ENCODE data around the gene PURB.
"Not testable (repeated sequence)": the region's sequence is repeated elsewhere in the genome, so short reads cannot be mapped to it uniquely, and the experiment has no call there.

Gene PURB

DNA sequence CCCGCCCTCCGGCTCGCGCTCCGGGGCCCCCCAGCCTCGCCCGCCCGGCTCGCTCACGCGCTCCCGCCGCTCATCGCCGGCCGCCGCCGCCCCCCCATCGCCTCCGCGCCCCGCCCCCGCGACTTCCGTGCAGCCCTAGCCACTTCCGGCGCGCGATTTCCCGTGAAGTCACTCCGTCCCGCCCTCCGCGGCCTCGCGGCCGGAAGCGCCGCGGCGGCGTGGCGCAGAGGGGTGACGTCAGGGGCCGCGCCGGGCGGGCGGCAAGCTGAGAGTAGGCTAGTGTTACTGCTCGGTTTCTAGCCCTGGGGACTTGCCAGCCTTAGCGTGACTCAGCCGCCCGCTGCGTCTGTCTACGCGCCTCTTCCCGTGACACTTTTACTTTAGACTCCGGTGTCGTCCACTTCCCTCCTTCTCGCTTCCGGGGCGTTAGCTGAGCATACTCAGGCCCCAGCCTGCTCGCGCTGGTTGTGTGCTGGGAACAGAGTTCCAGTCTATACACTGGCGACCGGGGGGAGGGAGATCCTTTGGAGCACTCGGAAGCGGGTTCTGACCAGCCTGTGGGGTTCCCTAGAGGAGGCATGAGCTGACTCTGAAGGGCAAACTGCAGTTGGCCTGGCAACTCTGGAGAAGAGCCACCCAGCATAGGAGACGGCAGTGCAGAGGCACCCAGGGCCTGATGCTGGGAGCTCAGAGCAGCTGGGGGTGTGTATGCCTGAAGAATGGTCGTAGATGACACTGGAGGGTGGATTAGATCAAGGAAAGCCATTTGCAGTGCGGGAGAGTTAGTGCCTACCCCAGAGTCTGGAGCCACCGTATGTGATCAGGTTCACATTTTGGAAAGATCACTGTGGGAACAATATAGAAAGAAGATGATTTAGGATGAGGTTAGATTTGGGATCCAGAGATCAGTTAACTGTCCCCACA lies at the start of gene PURB:
Gene PURB (minus strand): TSS at position 137 of the 924 bp plus-strand sequence. CDS start 182 bp downstream, outside the sequence.
- DNase-seq: peak; percentile 93 to 96

DNA sequence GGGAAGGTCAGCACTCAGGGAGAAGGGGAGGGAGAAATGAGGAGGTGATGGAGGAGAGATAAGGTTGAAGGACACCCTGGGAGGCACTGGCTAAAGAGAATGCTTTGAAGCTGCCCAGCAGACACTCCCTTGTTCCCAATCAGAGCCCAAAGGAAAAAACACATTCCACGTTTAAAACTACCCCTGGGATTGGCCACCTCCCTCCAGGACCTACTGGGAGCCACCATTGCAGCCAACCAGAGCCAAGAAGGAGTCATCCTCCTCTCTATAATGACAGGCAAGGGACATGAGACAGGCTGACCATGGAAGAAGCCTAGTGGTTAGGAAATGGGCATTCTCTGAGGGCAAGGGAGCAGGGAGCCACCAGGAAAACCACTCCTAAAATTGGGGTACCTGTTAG lies 49.7 kb upstream of the PURB start:
- DNase-seq: no peak

DNA sequence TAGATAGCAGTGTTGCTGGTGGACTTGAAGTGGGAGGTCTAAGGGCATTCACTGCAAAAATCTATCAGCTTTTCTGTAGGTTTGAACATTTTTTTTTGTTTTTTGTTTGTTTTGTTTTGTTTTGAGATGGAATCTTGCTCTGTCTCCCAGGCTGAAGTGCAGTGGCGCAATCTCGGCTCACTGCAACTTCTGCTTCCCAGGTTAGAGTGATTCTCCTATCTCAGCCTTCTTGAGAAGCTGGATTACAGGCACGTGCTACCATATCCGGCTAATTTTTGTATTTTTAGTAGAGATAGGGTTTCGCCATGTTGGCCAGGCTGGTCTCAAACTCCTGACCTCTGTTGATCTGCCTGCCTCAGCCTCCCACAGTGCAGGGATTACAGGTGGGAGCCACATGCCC lies 49.2 kb upstream of the PURB start:
- DNase-seq: not testable (repeated sequence)

DNA sequence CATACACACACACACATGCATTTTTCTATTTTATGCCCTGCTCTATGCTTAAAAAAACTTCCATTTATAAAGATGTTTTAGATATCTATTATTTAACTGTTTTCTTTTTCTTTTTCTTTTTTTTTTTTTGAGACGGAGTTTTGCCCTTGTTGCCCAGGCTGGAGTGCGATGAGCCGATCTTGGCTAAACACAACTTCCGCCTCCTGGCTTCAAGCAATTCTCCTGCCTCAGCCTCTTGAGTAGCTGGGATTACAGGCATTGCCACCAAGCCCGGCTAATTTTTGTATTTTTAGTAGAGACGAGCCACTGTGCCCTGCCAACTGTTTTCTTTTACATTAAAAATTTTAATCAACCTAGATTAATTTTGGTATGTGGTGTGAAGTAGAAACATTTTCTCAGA lies 45.6 kb upstream of the PURB start:
- no peak for DNase-seq

DNA sequence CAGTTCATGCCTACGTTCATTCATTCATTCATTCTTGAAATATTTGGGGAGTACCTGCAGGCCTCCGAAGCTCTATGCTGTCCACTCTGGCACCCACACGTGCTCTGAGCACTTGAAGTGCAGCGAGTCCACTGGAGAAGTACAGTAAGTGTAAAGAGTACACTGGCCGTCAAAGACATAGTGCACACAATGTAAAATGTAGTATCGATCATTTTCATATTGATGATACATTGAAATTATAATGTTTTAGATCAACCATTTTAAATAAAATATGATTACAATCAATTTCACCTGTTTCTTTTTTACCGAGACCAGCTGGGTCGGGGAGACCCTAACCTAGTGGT lies 37.0 kb upstream of the PURB start:
- DNase-seq: no peak

DNA sequence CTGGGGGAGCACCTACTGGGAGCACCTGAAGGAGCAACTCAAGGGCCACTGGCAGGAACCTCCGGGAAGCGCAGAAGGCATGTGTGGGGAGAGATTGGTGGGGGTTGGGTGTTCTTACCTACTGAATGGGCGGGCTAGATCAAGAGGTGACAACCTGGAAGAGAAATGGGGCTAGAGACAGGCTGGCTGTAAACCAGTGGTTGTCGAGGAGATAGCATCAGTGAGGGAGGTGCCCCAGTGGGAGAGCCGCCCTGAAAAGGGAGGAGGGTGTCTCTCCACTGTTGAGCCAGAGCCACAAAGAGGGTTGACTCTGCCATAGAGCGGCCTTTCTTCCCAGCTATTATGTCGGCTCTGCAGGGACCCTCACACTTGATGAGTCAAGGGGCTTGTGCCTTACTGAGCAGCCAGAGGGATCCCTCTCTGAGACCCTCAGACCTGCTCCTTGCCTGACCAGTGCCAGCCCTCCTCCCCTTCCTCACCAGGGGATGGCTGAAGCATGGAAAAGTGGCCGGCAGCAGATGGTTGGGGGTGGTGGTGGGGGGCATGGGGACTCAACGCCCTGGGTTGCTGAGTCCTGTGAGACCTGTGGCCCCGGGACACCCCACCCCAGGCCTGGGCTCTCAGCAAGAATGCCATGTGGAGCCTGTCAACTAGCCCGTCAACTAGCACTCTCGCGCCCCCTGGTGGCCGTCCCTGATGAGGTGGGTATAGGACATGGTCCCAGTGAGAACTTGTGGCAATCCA lies 36.4 kb upstream of the PURB start:
- peak; percentile 99 to 100 for DNase-seq

DNA sequence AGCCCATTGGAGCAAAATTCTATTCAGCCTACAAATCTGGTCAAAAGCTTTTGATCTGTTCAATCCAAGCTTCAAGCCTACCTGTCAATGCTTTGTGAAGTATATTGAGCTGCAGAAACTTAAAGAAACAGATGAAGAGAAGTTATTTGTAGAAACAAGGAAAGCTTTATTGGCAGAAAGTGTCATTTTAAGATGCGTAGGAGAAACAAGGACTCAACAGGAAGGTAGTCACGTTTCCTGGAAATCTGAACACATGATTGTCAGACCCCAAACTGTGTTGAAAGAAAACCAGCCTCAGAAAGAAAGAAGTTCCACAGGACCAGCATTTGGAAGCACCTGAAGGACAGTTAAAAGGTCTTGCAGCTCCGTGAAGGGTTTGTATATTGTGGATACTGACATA lies 34.8 kb upstream of the PURB start:
- no peak for DNase-seq

DNA sequence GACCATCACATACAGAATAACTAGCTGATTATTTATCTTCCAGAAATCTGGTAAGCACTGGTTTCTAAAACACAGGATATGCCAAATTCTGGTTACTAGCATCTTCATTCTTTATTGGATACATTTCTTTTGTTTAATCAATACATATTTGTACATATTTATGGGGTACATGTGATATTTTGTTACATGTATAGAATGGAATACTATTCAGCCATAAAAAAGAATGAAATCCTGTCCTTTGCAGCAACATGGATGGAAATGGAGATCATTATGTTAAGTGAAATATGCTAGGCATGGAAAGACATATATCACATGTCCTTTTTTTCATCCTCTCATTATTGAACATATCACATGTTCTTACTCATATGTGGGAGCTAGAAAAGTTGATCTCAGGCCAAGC lies 32.7 kb upstream of the PURB start:
- no peak for DNase-seq

DNA sequence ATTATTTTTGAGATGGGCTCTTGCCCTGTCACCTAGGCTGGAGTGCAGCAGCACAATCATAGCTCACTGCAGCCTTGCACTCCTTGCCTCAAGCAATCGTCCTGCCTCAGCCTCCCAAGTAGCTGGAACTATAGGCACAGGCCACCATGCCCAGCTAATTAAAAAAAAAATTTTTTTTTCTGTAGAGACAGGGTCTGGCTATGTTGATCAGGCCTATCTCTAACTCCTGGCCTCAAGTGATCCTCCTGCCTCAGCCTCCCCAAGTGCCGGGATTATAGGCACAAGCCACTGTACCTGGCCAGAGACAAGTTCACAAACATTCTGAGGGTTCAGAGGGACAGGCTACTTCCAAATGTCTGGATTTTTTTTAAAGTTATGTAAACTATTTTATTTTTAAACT lies 32.1 kb upstream of the PURB start:
- DNase-seq: no peak

DNA sequence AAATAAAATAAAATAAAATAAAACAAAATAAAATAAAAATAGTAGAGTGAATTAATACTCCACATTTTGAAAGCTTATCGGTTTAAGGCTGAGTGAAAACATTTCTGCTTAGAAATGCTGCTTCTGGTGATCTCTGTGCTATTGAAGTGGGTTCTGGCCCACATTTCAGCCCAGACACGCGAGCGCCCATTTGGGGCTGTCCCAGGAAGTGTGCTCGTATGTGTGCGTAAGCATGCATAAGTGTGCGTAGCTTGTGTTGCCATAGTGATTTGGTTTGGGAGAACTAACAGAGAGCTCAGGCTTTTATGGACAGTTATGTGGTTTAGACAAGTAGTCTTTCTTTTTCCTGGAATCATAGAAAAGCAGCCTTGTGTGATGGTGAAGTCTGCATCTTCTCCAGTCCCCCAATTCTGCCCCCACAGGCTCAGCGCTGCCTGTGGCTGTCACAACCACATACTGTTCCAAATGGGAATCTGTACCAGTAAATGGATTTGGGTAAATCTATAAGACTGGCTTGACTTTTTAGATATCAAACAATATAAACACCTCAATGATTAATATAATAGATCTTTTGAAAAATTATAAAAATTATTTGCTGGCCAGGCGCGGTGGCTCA lies 29.8 kb upstream of the PURB start:
- DNase-seq: peak; percentile 54 to 56

DNA sequence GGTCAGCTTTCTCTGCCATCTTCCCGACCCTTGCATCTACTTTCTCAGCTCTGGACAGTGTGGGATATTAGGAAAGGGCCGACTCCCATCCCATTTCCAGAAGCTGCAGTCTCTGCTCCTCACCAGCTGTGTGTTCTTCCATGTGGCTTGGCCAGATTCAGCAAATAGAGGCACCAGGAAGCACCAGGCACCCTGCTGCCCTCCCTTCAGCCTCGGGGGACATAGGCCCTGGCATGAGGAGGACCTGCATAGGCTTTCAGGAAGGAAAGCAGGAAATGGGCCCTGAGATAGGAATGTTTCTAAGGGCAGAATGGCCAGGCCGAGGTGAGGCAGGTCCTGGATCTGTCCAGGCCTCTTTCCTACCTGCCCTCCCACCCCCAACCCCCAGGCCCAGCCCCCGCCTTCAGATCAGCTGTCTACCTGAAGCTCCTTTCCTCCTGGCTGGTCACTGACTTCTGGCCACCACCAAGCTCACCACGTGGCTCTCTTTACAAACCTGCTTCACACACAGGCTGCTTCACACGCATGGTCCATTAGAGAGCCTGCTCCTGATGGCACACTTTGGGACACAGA lies 27.5 kb upstream of the PURB start:
- DNase-seq: no peak

DNA sequence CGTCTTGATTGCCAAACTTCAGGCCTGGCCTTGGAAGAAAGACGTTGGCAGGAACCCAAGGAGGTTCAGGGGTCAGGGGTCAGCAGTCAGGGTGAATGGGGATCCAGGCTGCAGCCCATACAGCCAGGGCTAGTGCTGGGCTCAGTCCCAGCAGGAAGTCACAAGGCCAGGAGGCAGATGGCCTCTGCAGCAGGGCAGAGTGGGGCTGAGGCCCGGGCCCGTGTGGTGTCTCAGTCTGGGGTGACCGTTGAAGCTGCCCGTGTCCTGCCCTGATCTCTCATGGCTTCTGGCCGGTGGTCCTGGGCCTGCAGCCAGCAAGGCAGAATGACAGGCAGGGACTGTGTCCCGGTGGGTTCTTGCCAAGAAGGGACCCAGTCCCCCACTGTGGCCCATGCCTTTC lies 26.6 kb upstream of the PURB start:
- no peak for DNase-seq

DNA sequence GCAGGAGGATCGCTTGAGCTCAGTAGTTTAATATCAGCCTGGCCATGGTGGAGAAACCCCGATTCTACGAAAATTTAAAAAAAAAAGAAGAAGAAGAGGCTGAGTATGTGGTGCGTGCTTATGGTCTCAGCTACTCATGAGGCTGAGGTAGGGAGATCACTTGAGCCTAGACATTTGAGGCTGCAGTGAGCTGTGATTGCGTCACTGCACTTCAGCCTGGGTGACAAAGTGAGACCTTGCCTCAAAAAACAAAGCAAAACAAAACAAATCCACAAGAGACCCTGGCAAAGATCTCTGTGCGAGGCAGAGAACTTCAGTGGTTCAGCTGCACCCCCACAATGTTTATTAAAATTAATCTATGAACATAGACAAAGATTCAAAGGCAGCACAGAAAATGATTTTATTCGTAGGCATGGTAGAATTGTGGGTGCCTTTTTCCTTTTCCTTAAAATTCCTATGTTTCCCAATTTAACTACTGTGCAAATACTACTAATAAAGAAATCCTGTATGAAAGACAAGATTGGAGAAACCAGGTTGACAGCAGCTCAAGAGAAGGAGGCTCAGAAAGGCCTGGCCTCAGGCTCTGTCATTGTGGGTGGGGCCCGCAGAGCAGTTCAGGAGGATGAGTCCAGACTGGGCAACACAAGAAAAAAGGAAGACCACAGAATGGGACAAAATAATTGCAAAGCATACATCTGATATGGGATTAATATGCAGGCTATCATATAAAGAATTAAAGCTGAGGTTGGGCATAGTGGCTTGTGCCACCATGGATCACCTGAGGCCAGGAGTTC lies 24.5 kb upstream of the PURB start:
- DNase-seq: no peak

DNA sequence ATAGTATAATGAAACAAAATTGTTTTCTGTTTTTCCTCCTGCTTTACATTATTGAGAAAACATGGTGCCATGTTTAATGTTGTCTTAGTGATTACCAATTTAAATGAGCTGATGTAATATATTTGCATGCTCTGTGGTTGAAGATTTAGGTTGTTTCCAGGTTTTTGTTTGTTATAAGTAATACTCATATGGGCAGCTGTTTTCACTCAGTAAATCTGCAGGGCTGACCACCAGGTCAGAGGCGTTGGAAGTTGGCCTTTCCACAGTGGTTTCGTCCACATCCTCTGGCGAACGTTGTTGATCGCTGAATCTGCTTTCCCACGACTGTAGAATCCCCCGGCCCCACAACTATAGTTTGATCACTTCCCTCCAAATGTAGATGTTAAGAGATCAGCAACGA lies 21.6 kb upstream of the PURB start:
- DNase-seq: no peak

DNA sequence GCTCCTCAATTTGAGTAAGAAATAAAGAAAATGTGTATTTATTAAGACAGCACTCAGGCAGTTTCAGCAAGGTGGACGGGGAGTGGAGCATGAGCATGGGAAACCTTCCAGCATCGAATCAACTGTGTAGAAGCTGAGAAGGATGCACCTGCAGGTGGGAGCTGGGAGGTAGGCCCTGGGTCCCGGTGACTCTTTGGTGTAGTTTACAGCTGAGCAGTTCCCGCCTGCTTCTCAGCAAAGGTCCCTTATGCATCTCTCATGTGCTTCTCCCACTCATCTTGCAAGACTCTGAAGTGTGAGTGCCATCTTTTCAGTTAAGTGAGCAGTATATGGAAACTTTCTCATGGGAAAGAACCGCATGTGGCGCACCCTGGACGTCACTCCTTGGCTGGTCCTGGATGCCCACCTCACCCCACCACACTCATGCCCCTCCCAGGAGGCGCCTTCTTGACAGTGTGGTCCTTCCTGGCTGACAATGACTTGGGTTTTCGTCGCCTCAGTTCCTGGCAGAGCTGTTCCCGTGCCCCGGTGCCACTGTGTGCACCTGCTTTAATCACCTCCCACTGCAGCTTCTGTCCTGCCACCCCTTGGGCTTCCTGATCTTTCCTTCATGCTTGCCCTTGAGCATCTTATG lies 19.8 kb upstream of the PURB start:
- no peak for DNase-seq

DNA sequence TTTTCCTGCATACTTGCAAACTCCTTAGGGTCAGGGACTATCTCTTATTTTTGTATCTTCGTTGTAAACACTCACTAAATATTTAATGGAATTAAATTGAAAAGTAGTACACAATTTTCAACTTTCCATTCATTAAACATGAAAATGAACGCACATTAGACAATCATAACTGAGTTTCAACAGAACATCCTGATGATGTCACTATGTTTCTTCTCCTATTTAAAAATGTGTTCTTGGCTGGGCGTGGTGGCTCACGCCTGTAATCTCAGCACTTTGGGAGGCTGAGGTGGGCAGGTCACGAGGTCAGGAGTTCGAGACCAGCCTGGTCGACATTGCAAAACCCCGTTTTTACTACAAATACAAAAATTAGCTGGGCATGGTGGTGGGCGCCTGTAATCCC lies 14.1 kb upstream of the PURB start:
- no peak for DNase-seq

DNA sequence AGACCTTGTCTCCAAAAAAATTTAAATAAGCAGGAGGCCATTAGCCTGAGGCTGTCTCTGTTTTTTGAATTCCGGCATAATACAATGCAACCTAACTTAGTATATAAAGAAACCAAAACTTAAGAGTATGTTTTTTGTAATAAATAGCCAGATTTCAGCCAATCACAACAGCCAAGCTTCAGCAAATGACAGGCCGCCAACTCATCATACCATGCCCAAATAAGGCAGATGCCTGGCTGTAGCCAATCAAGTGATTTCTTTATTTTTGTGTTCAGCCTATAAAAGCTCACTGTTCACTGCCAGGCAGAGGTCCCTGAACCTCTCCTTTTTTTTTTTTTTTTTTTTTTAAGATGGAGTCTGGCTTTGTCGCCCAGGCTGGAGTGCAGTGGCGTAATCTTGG lies 12.7 kb upstream of the PURB start:
- DNase-seq: no peak

DNA sequence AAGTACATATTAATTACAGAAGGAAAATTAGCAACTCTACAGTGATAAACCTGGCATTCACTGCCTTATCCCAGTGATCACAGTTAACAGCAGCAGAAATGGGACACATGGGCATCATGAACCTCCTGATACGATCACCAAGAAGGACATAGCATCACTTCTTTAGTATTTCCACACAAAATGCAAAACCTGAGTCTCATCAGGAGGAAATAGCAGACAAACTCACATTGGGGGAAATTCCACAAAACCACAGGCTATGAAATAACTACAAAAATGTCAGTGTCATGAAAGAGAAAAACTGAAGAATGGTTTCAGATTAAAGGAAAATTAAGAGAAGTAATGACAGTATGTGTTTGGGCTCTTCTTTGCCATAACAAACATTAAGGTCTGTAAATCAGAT lies 12.0 kb upstream of the PURB start:
- DNase-seq: no peak

DNA sequence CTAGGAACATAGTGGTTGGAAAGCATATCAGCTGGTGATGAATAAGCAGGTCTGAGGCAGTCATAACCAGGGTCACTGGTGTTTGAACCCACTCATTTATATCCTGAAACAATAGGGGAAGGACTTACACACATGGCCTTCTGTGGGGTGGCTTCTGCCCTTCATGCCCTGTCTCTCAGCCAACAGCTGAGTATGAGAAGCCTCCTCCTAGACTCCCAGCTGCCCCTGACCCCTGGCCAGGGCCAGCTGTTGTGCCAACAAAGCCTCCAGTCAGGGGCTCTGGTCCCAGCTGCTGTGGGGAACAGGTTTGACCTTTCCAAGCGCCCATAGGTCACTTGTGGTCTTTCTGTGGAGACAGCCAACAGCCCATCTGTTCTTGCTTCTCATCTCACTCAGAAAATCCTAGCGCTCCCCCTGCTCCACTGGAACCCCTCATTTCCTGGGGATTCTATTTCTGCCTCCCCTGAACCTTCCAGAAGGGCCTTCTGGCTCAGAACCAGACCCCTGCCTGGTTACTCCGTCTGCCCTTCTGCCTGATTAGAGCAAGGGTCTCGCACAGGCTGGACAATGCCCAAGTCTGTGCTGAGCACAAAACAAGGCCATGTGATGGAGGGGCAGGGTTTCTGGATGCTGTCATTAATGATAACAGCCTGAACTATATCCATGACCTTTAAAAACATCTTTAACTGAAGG lies 9.7 kb upstream of the PURB start:
- no peak for DNase-seq

DNA sequence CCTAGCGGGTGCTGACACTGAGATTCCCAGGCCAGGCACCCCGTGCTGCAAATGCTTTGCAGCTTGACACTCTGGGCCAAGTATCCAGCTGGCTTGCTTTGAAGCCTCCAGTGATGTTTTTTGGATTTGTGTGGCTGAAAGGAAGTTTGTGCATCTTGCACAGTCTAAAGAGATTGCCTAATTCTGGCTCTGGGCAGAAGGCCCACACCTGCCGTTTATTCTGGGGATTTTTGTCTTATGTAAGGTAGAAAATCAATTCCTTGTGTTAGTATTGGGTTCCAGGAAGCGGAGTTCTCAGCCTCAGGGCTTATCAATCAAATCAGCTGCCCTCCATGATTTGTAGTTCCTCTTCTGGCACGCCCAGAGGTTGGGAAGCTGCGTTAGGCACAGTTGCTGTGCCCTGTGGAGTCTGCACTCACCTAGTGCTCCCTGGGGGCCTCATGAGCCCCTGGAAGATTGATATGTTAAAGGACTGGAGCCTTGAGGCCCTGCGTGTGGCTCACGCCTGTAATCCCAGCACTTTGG lies 8.4 kb upstream of the PURB start:
- no peak for DNase-seq

DNA sequence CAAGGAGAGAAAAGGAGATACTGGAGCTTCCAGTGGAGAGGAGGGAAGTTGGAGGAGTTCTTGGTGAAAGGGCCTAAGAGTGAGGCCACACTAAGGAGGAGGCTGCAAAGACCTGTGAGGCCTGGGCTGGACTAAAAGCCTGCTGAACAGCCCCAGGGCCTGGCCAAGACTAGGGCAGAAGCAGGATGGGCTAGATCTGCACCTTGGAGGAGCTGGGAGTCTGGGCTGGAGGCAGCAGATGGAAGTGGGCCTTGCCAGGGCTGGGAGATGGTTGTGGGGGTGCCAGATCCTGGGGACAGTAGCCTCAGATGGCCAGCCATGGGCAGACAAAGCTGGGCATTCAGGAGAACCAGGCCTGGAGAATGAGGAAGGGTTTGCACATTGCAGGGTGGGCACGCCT lies 6.5 kb upstream of the PURB start:
- DNase-seq: no peak
